Mucosa of rectum (tissue), 2 donors: ENCODE measurements around the gene LSS.
A peak's percentile ranks its signal among the peaks of the same experiment; 100 is the strongest.
"Not testable (repeated sequence)": the region's sequence is repeated elsewhere in the genome, so short reads cannot be mapped to it uniquely, and the experiment has no call there.

ENCODE experiments used
- H3K27ac ChIP-seq, 2 donors: one replicate each; pipeline ENCODE4 v1.7.0; 2013; ENCODE audit warnings: inconsistent platforms in 2 of 2, low read depth in 2 of 2, low read length in 2 of 2
- H3K27me3 ChIP-seq, 2 donors: one replicate each; pipeline ENCODE4 v1.7.0; 2013; ENCODE audit warnings: low read length in 2 of 2; ENCODE audit not compliant: control insufficient read depth in 2 of 2, insufficient read depth in 2 of 2
- H3K36me3 ChIP-seq, 2 donors: one replicate each; pipeline ENCODE4 v1.7.0; 2013; ENCODE audit warnings: low read length in 2 of 2; ENCODE audit not compliant: control insufficient read depth in 2 of 2, insufficient read depth in 2 of 2
- H3K4me1 ChIP-seq, 2 donors: one replicate each; pipeline ENCODE4 v1.7.0; 2013; ENCODE audit warnings: low read length in 2 of 2, mild to moderate bottlenecking in 1 of 2; ENCODE audit not compliant: control insufficient read depth in 2 of 2, insufficient read depth in 2 of 2
- H3K4me3 ChIP-seq, 2 donors: one replicate each; pipeline ENCODE4 v1.7.0; 2013; ENCODE audit warnings: low read length in 2 of 2
- H3K9ac ChIP-seq, 2 donors: one replicate each; pipeline ENCODE4 v1.7.0; 2013; ENCODE audit warnings: low read length in 2 of 2, low read depth in 1 of 2, mild to moderate bottlenecking in 1 of 2
- H3K9me3 ChIP-seq, 2 donors: one replicate each; pipeline ENCODE4 v1.7.0; 2013; ENCODE audit warnings: low read length in 2 of 2; ENCODE audit not compliant: control insufficient read depth in 2 of 2
- donor health status: healthy.
- donor health status: Normal muscosa, but diverticular disease.

Gene LSS

DNA sequence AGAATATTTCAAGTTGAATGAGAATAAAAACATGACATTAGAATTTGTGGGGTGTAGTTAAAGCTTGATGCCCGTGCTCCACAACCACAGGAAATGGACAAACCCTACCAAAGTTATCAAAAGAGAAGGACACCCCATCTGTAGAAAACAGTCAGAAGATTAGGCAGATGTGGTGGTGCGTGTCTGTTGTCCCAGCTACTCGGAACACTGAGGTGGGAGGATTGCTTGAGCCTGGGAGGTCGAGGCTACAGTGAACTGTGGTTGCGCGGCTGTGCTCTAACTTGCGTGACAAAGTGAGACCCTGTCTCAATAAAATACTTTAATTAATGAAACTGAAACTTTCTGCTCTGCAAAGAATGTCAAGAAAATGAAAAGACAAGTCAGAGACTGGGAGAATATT lies 42.9 kb downstream of the LSS start:
- H3K9me3 ChIP-seq = no peaks in the 10 kb centered on the region
- H3K36me3 ChIP-seq = no peaks in the 10 kb centered on the region
- H3K4me3 ChIP-seq = peak overlapping the region in 1 of 2 donors; percentile 92
- no peak overlapping the region for H3K27ac ChIP-seq
- H3K4me1 ChIP-seq = peaks cover 0 to 11% of the 10 kb centered on the region in 2 donors
- no peaks in the 10 kb centered on the region for H3K27me3 ChIP-seq
- H3K9ac ChIP-seq = no peak overlapping the region

DNA sequence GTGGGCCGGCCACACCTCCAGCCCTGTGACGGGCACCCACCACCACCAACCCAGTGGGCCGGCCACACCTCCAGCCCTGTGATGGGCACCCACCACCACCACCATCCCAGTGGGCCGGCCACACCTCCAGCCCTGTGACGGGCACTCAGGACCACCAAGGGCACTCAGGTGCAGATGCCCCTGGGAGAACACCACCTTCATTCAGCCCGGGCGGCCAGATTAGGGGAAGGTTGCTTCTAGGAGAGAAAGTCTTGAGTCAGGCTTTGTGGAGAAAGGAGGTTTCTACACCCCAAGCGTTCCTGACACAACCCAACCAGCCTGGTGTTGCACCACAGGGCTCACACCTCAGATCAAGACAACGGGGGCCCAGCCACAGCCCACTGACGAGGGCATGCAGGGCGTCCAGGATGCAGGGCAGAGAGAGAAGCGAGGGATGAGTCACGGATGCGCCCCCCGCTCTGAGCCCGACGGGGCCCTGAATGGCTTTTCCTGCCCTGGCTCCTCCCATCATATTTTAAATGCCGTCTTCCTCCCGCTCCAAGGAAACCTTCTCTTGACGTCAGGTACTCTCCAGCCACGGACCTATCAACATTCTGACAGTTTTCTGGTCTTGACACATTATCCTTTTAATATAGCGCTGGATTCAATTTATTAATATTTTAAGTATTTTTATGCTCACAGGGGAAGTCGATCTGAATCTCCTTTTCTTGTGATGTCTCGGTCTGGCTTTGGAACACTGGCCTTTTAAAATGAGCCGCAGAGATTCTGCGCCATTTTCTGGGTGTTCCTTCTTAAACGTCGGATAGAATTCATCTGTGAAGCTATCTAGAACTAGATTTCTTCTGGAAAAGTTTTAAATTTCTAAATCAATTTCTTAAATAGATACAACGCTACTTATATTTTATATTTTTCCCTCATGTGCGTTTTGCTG lies 43.7 kb downstream of the LSS start:
- Histone ChIP-seq H3K4me3 (peak overlapping the region; percentile 63 to 92), H3K9ac (peak overlapping the region; percentile 71 to 77), H3K4me1 (peaks cover 0 to 11% of the 10 kb centered on the region in 2 donors), H3K27me3 (no peaks in the 10 kb centered on the region), H3K9me3 (no peaks in the 10 kb centered on the region), H3K27ac (peak overlapping the region; percentile 86 to 91), H3K36me3 (no peaks in the 10 kb centered on the region)

DNA sequence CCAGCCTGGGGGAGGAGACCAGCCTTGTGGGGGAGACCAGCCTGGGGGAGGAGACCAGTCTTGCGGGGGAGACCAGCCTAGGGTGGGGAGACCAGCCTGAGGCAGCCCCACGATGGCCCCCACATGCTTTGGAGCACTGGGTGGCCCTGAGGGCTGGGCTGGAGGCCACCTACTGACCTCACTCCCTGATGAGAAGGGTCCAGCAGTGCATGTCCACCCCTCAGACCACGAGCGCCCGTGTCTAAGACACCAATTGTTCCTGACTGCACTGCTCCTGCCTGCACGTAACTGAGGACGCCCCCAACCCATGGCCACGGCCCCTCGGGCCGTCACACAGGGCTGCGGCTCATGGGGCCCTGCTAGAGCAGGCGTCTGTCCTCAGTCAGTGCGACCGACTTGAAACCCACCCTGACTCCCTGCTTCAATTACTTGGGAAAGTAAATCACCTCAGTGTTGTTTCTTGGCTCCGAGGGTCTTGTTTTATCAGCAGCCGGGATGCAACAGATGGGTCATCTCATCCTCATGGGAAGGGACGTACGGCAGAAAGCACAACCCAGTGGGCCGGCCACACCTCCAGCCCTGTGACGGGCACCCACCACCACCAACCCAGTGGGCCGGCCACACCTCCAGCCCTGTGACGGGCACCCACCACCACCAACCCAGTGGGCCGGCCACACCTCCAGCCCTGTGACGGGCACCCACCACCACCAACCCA lies 44.5 kb downstream of the LSS start, which contains the start of gene SPATC1L:
Gene SPATC1L (minus strand): TSS at position 550 of the 715 bp plus-strand sequence. CDS start 1,643 bp downstream, outside the sequence.
- H3K9ac ChIP-seq = peak within 1 kb of the TSS; percentile 71 to 85
- no peaks in the 10 kb centered on the region for H3K36me3 ChIP-seq

DNA sequence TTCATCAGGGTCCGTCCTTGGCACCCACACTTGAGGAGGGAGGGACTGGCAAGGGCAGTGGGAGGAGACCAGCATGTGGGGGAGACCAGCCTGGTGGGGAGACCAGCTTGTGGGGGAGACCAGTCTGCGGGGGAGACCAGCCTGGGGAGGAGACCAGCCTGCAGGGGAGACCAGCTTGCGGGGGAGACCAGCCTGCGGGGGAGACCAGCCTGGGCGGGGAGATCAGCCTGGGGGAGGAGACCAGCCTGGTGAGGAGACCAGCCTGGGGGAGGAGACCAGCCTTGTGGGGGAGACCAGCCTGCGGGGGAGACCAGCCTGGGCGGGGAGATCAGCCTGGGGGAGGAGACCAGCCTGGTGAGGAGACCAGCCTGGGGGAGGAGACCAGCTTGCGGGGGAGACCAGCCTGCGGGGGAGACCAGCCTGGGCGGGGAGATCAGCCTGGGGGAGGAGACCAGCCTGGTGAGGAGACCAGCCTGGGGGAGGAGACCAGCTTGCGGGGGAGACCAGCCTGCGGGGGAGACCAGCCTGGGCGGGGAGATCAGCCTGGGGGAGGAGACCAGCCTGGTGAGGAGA lies 45.2 kb downstream of the LSS start:
- not testable (repeated sequence) for H3K9ac ChIP-seq, H3K4me1 ChIP-seq, H3K36me3 ChIP-seq, H3K27ac ChIP-seq, H3K27me3 ChIP-seq, H3K9me3 ChIP-seq
- peak overlapping the region in 1 of 2 donors; percentile 94 for H3K4me3 ChIP-seq

More for the DNA sequence above, 44.5 kb downstream of the LSS start, which contains the start of gene SPATC1L:
- H3K27me3 ChIP-seq = no peaks in the 10 kb centered on the region
- H3K4me3 ChIP-seq = peak within 1 kb of the TSS; percentile 67 to 94
- H3K27ac ChIP-seq = peak within 1 kb of the TSS; percentile 86 to 91
- no peaks in the 10 kb centered on the region for H3K9me3 ChIP-seq
- peaks cover 0 to 6% of the 10 kb centered on the region in 2 donors for H3K4me1 ChIP-seq

DNA sequence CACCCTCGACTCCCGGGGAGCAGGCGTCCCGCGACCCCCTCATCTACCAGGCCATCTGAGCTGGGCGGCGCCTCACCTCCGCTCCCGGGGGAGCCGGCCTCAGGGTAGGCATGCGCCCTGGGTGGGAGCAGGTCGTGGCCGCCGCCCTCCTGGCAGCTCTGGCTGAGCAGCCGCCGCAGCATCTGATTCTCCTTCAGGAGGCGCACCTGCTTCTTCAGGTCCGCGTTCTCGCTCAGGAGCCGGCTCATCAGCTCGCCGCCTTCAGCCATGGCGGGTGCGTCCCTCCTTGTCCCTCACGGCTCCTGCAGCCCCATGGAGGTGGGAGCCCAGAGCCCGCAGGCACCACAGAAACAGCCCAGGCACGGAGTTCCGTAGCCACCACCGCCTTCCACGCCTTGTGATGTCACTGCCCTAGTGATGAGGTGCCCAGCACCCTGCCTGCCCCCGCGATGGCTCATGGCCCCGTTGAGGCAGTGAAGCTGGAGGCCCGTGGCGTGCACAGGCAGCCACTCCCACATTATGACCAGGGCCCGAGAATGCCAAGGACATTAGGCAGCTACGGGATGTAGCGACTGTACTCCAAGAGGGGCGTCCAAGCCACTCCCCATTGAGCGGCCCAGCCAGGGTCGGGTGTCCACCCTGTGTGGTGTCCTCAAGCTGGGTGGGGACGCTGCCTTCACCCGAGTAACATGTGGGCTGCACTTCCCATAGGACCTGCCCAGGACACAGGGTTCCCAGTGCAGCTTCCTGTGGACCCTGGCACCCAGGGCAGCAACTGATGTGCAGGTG lies 45.8 kb downstream of the LSS start:
- Histone ChIP-seq H3K9me3 (no peaks in the 10 kb centered on the region), H3K36me3 (no peaks in the 10 kb centered on the region), H3K27me3 (no peaks in the 10 kb centered on the region), H3K4me1 (peaks cover 0 to 3% of the 10 kb centered on the region in 2 donors), H3K27ac (no peak overlapping the region), H3K4me3 (no peak overlapping the region), H3K9ac (no peak overlapping the region)

DNA sequence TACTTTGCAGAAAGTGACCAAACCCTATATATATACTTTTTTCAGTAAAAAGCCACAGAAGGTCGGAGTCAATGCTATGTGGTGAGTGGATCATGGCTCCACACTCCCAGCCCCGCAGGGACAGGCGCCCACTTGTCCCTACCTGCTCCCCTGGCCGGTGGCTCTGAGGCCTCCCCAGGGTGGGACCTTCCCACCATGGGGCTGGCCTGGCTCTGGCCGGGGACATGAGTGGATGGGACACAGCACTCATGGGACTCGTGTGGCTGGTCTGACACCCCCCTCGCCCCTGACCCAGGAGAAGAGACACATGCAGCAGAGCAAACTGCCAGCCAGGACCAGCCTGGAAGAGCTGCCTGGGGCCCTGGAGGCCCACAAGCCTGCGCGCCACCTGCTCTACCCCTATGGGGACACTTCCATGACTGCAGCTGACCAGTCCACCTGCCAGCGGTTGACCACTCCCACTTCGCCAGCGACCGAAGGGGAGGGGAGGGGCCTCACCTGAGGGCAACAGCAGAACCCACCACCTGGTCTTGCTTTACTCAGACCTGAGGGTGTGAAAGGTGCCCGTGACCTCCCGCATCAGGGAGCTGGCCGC lies 46.5 kb downstream of the LSS start:
- Histone ChIP-seq H3K27me3 (no peaks in the 10 kb centered on the region), H3K27ac (no peak overlapping the region), H3K36me3 (no peaks in the 10 kb centered on the region), H3K9me3 (no peaks in the 10 kb centered on the region), H3K9ac (no peak overlapping the region), H3K4me3 (no peak overlapping the region), H3K4me1 (peaks cover 0 to 3% of the 10 kb centered on the region in 2 donors)

DNA sequence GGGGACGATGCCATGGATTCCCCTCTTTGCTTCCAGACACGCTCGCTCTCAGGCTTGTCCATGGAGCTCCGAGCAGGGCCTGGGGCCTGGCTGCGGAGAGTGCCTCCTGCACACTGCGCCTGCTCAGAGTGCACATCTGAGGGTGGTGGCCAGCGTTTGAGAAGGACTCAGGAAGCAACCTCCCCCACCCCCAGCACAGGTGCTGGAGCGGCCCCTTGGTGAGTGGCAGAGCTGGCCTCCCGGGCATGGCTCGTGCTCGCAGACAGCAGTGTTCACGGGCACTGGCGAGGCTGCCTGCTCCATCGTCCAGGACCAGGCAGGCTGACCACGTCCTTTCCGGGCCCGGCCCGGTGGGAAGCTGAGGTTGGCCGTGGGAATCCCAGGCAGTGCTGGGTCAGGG lies 47.1 kb downstream of the LSS start:
- Histone ChIP-seq H3K9ac (no peak overlapping the region), H3K27me3 (no peaks in the 10 kb centered on the region), H3K4me1 (peaks cover 0 to 3% of the 10 kb centered on the region in 2 donors), H3K36me3 (no peaks in the 10 kb centered on the region), H3K9me3 (no peaks in the 10 kb centered on the region), H3K27ac (no peak overlapping the region), H3K4me3 (no peak overlapping the region)

DNA sequence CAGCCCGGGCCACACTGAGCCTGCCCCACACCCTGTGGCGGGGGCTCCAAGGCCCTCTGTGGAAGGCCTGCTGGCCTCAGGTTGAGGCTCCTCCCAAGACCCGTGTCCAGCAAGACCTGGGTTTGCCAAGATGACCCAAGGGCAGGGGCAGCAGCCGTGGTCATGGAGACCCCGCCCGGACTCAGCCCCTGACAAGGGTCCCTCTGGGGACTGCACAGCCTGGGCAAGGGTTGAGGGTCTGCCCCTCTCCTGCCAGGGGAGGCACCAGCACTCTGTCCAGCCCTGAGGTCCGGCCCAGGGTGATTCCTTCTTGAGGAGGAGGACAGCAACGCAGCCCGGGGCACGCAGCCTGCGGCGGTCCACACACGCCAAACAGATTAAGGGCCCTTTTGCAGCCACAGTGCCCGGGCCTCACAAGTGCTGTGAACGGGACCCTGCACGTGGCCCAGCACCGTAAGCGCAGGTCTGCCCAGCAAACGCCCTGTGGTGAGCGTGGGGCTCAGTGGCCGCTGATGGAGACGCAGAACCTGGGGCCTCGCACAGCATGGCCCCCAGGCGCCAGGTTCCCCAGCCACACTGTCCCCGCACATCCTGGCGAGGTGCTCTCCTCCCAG lies 47.7 kb downstream of the LSS start:
- H3K27me3 ChIP-seq = no peaks in the 10 kb centered on the region

More for the DNA sequence above, 47.7 kb downstream of the LSS start:
- Histone ChIP-seq H3K36me3 (no peaks in the 10 kb centered on the region), H3K9me3 (no peaks in the 10 kb centered on the region), H3K9ac (no peak overlapping the region), H3K4me1 (peaks cover 0 to 3% of the 10 kb centered on the region in 2 donors), H3K4me3 (no peak overlapping the region), H3K27ac (no peak overlapping the region)
